ENCODE data around the gene ZNF764. TPM values are rescaled to one million over a fixed set of nuclear protein-coding genes. Genes with fewer than 3 reads are reported as not detected.

Gene ZNF764
- total RNA-seq, 3 donors from 2014 or later: 4.0 to 8.2 (median 7.5) TPM

- intact Hi-C loops (cut with DNase I; ENCODE audit: low total_unique reads): no loop called here
- Histone ChIP-seq H3K9me3 (no peaks in the 10 kb centered on the region), H3K27me3 (no peaks in the 10 kb centered on the region), H3K36me3 (no peaks in the 10 kb centered on the region), H3K4me1 (peaks cover 3 to 8% of the 10 kb centered on the region in 2 donors), H3K4me3 (no peak overlapping the region), H3K27ac (no peak overlapping the region)
- no peak for TF ChIP-seq POLR2A (IDR thresholded peaks at IDR 0.05)
- no peak for TF ChIP-seq POLR2AphosphoS5 (IDR thresholded peaks at IDR 0.05)
- DNase-seq (ENCODE audit: low spot score in 2 of 2): no peak
Measured at GRCh38 chr16:30569281-30569680, 11.1 kb upstream of the ZNF764 start.

- Histone ChIP-seq H3K36me3 (no peaks in the 10 kb centered on the region), H3K9me3 (no peaks in the 10 kb centered on the region), H3K4me3 (no peak overlapping the region), H3K4me1 (peaks cover 3 to 8% of the 10 kb centered on the region in 2 donors), H3K27ac (no peak overlapping the region), H3K27me3 (no peaks in the 10 kb centered on the region)
- no peak for TF ChIP-seq CTCF (IDR thresholded peaks at IDR 0.05)
- TF ChIP-seq POLR2A (IDR thresholded peaks at IDR 0.05): no peak
- no peak for TF ChIP-seq POLR2AphosphoS5 (IDR thresholded peaks at IDR 0.05)
- DNase-seq (ENCODE audit: low spot score in 2 of 2): no peak
- intact Hi-C loops (cut with DNase I; ENCODE audit: low total_unique reads): no loop called here
Measured at GRCh38 chr16:30567991-30568638, 9.9 kb upstream of the ZNF764 start.

GRCh38 chr16:30567160-30567990 lies 9.2 kb upstream of the ZNF764 start:
- peaks cover 3 to 8% of the 10 kb centered on the region in 2 donors for H3K4me1 ChIP-seq
- DNase-seq (ENCODE audit: low spot score in 2 of 2): no peak
- intact Hi-C loops (cut with DNase I; ENCODE audit: low total_unique reads): no loop called here
- H3K36me3 ChIP-seq: no peaks in the 10 kb centered on the region
- H3K9me3 ChIP-seq: no peaks in the 10 kb centered on the region
- no peak for TF ChIP-seq POLR2AphosphoS5 (IDR thresholded peaks at IDR 0.05)
- TF ChIP-seq CTCF (IDR thresholded peaks at IDR 0.05): no peak
- TF ChIP-seq POLR2A (IDR thresholded peaks at IDR 0.05): no peak
- H3K27me3 ChIP-seq: no peaks in the 10 kb centered on the region
- no peak overlapping the region for H3K4me3 ChIP-seq
- H3K27ac ChIP-seq: no peak overlapping the region

GRCh38 chr16:30566531-30566930 lies 8.4 kb upstream of the ZNF764 start:
- H3K27ac ChIP-seq: no peak overlapping the region
- H3K4me1 ChIP-seq: peaks cover 3 to 8% of the 10 kb centered on the region in 2 donors
- H3K4me3 ChIP-seq: no peak overlapping the region
- no peaks in the 10 kb centered on the region for H3K9me3 ChIP-seq
- H3K36me3 ChIP-seq: no peaks in the 10 kb centered on the region
- TF ChIP-seq POLR2AphosphoS5 (IDR thresholded peaks at IDR 0.05) (no peak), CTCF (IDR thresholded peaks at IDR 0.05) (no peak), POLR2A (IDR thresholded peaks at IDR 0.05) (no peak)
- no peak for DNase-seq (ENCODE audit: low spot score in 2 of 2)
- intact Hi-C loops (cut with DNase I; ENCODE audit: low total_unique reads): no loop called here
- no peaks in the 10 kb centered on the region for H3K27me3 ChIP-seq

GRCh38 chr16:30565984-30566383 lies 7.8 kb upstream of the ZNF764 start:
- peaks cover 3 to 8% of the 10 kb centered on the region in 2 donors for H3K4me1 ChIP-seq
- no peaks in the 10 kb centered on the region for H3K36me3 ChIP-seq
- H3K27ac ChIP-seq: no peak overlapping the region
- H3K9me3 ChIP-seq: no peaks in the 10 kb centered on the region
- intact Hi-C loops (cut with DNase I; ENCODE audit: low total_unique reads): no loop called here
- TF ChIP-seq POLR2AphosphoS5 (IDR thresholded peaks at IDR 0.05): no peak
- TF ChIP-seq POLR2A (IDR thresholded peaks at IDR 0.05): no peak
- H3K27me3 ChIP-seq: no peaks in the 10 kb centered on the region
- no peak for DNase-seq (ENCODE audit: low spot score in 2 of 2)
- no peak overlapping the region for H3K4me3 ChIP-seq

- Histone ChIP-seq H3K36me3 (no peaks in the 10 kb centered on the region), H3K27ac (no peak overlapping the region), H3K4me1 (peaks cover 3 to 5% of the 10 kb centered on the region in 2 donors), H3K4me3 (no peak overlapping the region), H3K27me3 (no peaks in the 10 kb centered on the region), H3K9me3 (no peaks in the 10 kb centered on the region)
- intact Hi-C loops (cut with DNase I; ENCODE audit: low total_unique reads): no loop called here
- TF ChIP-seq POLR2AphosphoS5 (IDR thresholded peaks at IDR 0.05) (no peak), CTCF (IDR thresholded peaks at IDR 0.05) (no peak), POLR2A (IDR thresholded peaks at IDR 0.05) (no peak)
- DNase-seq (ENCODE audit: low spot score in 2 of 2): no peak
Measured at GRCh38 chr16:30565526-30565925, 7.4 kb upstream of the ZNF764 start.
